ENCODE results near the gene SMARCC1. TPM values are rescaled to one million over a fixed set of nuclear protein-coding genes. Genes with fewer than 3 reads are reported as not detected.

Gene SMARCC1
- total and polyA plus RNA-seq, 4 experiments from 2014 or later: 29.5 to 101 (median 72.7) TPM

DNA sequence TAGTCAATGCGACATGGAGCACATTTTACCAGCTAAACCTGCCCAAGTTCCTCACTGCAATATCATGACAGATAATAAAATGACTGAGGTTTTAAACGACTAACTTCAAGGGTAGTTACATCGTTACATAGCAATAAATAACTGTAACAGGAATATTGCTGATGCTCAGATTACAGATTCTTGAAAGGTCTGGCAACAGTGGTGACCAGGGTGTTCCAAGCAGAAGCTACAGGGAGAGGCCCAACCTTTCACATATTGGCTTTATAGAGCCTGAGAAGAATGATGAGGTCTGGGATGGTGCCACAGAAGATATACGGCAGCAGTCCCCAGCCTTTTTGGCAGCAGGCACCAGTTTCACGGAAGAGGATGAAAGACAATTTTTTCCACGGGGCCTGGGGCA lies 151.9 kb downstream of the SMARCC1 start:
- ChIA-PET CTCF (ENCODE audit: partially characterized antibody) (no interaction called here), POLR2A (ENCODE audit: partially characterized antibody) (interaction anchor here (0.5 kb wide), 1 partner anchor 382 kb away, joined by 4 read pairs; no protein-coding TSS in a partner anchor)
- Mint-ChIP-seq H3K4me1 (peaks cover 0 to 5% (median 1%) of the 10 kb centered on the region in 4 donors), H3K4me3 (no peak overlapping the region), H3K27ac (peak overlapping the region in 2 of 7 donors; percentile 38 to 87), H3K36me3 (peaks cover 61 to 73% of the 10 kb centered on the region in 2 donors), H3K9me3 (no peaks in the 10 kb centered on the region), H3K27me3 (no peaks in the 10 kb centered on the region)
- Histone ChIP-seq H3K4me1 (ENCODE audit: insufficient read depth, low read length) (no peaks in the 10 kb centered on the region), H3K27ac (ENCODE audit: low read depth, low read length) (no peak overlapping the region), H3K9me3 (ENCODE audit: control insufficient read depth in 1 of 2, low read length in 2 of 2) (no peaks in the 10 kb centered on the region), H3K36me3 (ENCODE audit: insufficient read depth, low read length) (peaks cover 59% of the 10 kb centered on the region), H3K4me3 (ENCODE audit: low read length in 2 of 2) (no peak overlapping the region), H3K27me3 (ENCODE audit: insufficient read depth, low read length) (no peaks in the 10 kb centered on the region)
- DNase-seq: no peak
- intact Hi-C loops (cut with micrococcal nuclease): no loop called here

- peak overlapping the region in 2 of 7 donors; percentile 68 to 74 for H3K27ac Mint-ChIP-seq
- DNase-seq: no peak
Measured at GRCh38 chr3:47628426-47628825, 153.3 kb downstream of the SMARCC1 start.

DNA sequence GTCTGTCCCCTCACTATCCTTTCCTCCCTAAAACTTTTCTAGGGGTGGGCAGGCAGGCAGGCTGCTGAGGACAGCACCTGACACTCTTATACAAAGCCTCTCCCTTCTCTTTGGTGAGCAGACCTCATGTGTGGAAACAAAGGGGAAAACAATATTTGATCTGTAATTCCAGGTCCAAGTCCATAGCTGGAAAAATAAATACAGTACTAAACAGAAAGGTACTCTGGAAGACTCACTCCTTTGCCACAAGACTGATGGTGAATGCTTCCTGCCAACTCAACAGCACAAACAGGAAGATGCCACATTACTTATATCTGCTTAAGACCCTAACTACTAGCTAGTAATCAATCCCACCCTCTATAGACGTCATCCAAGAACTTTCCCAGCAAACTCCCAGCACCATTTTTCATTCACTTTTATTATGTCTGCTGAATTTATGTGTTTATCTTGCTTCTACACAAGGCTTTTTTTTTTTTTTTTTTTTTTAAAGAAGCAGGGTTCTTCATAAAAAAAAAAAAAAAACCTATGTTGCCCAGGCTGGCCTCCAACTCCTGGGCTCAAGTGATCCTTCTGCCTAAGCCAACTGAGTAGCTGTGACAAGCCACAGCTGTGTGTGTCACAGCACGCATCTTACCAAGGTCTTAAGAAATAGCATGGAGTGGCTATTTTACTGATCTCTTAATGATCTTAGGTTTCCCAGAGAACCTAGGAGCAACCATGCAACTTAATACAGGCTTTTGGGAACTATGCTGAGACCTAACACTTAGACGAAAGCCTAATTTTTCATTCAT lies 158.8 kb downstream of the SMARCC1 start:
- peak overlapping the region in 3 of 7 donors; percentile 6 to 37 (median 6) for H3K27ac Mint-ChIP-seq

More at GRCh38 chr3:47628426-47628825, 153.3 kb downstream of the SMARCC1 start:
- Histone ChIP-seq H3K27ac (ENCODE audit: low read depth, low read length) (no peak overlapping the region), H3K4me1 (ENCODE audit: insufficient read depth, low read length) (no peaks in the 10 kb centered on the region), H3K36me3 (ENCODE audit: insufficient read depth, low read length) (peaks cover 51% of the 10 kb centered on the region), H3K27me3 (ENCODE audit: insufficient read depth, low read length) (no peaks in the 10 kb centered on the region), H3K9me3 (ENCODE audit: control insufficient read depth in 1 of 2, low read length in 2 of 2) (no peaks in the 10 kb centered on the region), H3K4me3 (ENCODE audit: low read length in 2 of 2) (no peak overlapping the region)
- ChIA-PET CTCF (ENCODE audit: partially characterized antibody) (interaction anchor here (1.8 kb wide), 1 partner anchor 106 kb away, joined by 4 read pairs; no protein-coding TSS in a partner anchor), POLR2A (ENCODE audit: partially characterized antibody) (interaction anchor here (1.7 kb wide), 1 partner anchor 11 kb away, joined by 8 read pairs; no protein-coding TSS in a partner anchor)
- intact Hi-C loops (cut with micrococcal nuclease): no loop called here
- no peaks in the 10 kb centered on the region for H3K27me3 Mint-ChIP-seq
- H3K4me1 Mint-ChIP-seq: peaks cover 0 to 3% (median 0%) of the 10 kb centered on the region in 4 donors
- no peaks in the 10 kb centered on the region for H3K9me3 Mint-ChIP-seq
- H3K36me3 Mint-ChIP-seq: peaks cover 56 to 67% of the 10 kb centered on the region in 2 donors
- no peak overlapping the region for H3K4me3 Mint-ChIP-seq

GRCh38 chr3:47617086-47618010 lies 164.3 kb downstream of the SMARCC1 start:
- H3K27me3 Mint-ChIP-seq: no peaks in the 10 kb centered on the region
- no peak overlapping the region for H3K4me3 ChIP-seq (ENCODE audit: low read length in 2 of 2)
- H3K4me1 Mint-ChIP-seq: peaks cover 0 to 2% (median 0%) of the 10 kb centered on the region in 4 donors
- no peak for DNase-seq
- ChIA-PET POLR2A (ENCODE audit: partially characterized antibody) (interaction anchor here (2.6 kb wide), 1 partner anchor 10 kb away, joined by 8 read pairs; no protein-coding TSS in a partner anchor), CTCF (ENCODE audit: partially characterized antibody) (interaction anchor here (1.8 kb wide), 1 partner anchor 8 kb away, joined by 7 read pairs; no protein-coding TSS in a partner anchor)
- H3K4me3 Mint-ChIP-seq: no peak overlapping the region
- H3K9me3 ChIP-seq (ENCODE audit: control insufficient read depth in 1 of 2, low read length in 2 of 2): no peaks in the 10 kb centered on the region
- H3K36me3 Mint-ChIP-seq: peaks cover 46 to 52% of the 10 kb centered on the region in 2 donors
- H3K27ac Mint-ChIP-seq: peak overlapping the region in 2 of 7 donors; percentile 8 to 30
- H3K27me3 ChIP-seq (ENCODE audit: insufficient read depth, low read length): no peaks in the 10 kb centered on the region
- H3K9me3 Mint-ChIP-seq: no peaks in the 10 kb centered on the region
- intact Hi-C loops (cut with micrococcal nuclease): no loop called here
- H3K4me1 ChIP-seq (ENCODE audit: insufficient read depth, low read length): no peaks in the 10 kb centered on the region
- no peak overlapping the region for H3K27ac ChIP-seq (ENCODE audit: low read depth, low read length)
- H3K36me3 ChIP-seq (ENCODE audit: insufficient read depth, low read length): peaks cover 36% of the 10 kb centered on the region

More for the DNA sequence above, 158.8 kb downstream of the SMARCC1 start:
- no peaks in the 10 kb centered on the region for H3K9me3 Mint-ChIP-seq
- H3K27ac ChIP-seq (ENCODE audit: low read depth, low read length): no peak overlapping the region
- H3K36me3 ChIP-seq (ENCODE audit: insufficient read depth, low read length): peaks cover 34% of the 10 kb centered on the region
- H3K4me1 Mint-ChIP-seq: peaks cover 0 to 4% (median 0%) of the 10 kb centered on the region in 4 donors
- H3K27me3 Mint-ChIP-seq: no peaks in the 10 kb centered on the region
- CTCF ChIA-PET (ENCODE audit: partially characterized antibody): interaction anchor here (1.0 kb wide), 1 partner anchor 11 kb away, joined by 3 read pairs; no protein-coding TSS in a partner anchor
- H3K36me3 Mint-ChIP-seq: peaks cover 55 to 61% of the 10 kb centered on the region in 2 donors
- no peak for DNase-seq
- H3K4me3 ChIP-seq (ENCODE audit: low read length in 2 of 2): no peak overlapping the region
- H3K27me3 ChIP-seq (ENCODE audit: insufficient read depth, low read length): no peaks in the 10 kb centered on the region
- intact Hi-C loops (cut with micrococcal nuclease): no loop called here
- no peaks in the 10 kb centered on the region for H3K4me1 ChIP-seq (ENCODE audit: insufficient read depth, low read length)
- POLR2A ChIA-PET (ENCODE audit: partially characterized antibody): no interaction called here
- no peaks in the 10 kb centered on the region for H3K9me3 ChIP-seq (ENCODE audit: control insufficient read depth in 1 of 2, low read length in 2 of 2)
- no peak overlapping the region for H3K4me3 Mint-ChIP-seq

DNA sequence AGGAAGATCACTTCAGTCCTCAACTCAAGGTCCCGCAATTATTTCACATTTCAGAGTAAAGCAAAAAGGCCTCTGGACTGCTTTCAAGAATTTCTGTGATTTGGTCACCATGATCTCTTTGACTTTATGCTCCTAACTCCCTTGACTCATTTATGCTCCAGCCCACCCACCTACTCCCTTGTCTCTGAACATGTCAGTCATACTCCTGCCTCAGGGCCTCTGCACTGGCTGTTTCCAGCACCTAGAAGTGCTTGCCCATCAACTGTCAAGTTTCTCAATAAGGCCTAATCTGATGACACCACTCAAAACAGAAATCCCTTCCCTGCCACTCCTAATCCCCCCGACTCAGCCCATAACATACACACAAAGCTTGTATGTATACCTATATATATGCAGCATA lies 166.9 kb downstream of the SMARCC1 start:
- no peaks in the 10 kb centered on the region for H3K4me1 ChIP-seq (ENCODE audit: insufficient read depth, low read length)
- Mint-ChIP-seq H3K4me3 (no peak overlapping the region), H3K27me3 (no peaks in the 10 kb centered on the region), H3K9me3 (no peaks in the 10 kb centered on the region), H3K4me1 (no peaks in the 10 kb centered on the region), H3K27ac (no peak overlapping the region), H3K36me3 (peaks cover 51 to 56% of the 10 kb centered on the region in 2 donors)
- peaks cover 40% of the 10 kb centered on the region for H3K36me3 ChIP-seq (ENCODE audit: insufficient read depth, low read length)
- no peak for DNase-seq
- CTCF ChIA-PET (ENCODE audit: partially characterized antibody): no interaction called here
- H3K27ac ChIP-seq (ENCODE audit: low read depth, low read length): no peak overlapping the region
- POLR2A ChIA-PET (ENCODE audit: partially characterized antibody): no interaction called here
- H3K4me3 ChIP-seq (ENCODE audit: low read length in 2 of 2): no peak overlapping the region
- intact Hi-C loops (cut with micrococcal nuclease): no loop called here
- no peaks in the 10 kb centered on the region for H3K27me3 ChIP-seq (ENCODE audit: insufficient read depth, low read length)
- H3K9me3 ChIP-seq (ENCODE audit: control insufficient read depth in 1 of 2, low read length in 2 of 2): no peaks in the 10 kb centered on the region

GRCh38 chr3:47613722-47614121 lies 168.0 kb downstream of the SMARCC1 start:
- CTCF ChIA-PET (ENCODE audit: partially characterized antibody): interaction anchor here (0.6 kb wide), 1 partner anchor 13 kb away, joined by 6 read pairs; no protein-coding TSS in a partner anchor
- H3K27me3 ChIP-seq (ENCODE audit: insufficient read depth, low read length): no peaks in the 10 kb centered on the region
- H3K36me3 ChIP-seq (ENCODE audit: insufficient read depth, low read length): peaks cover 37% of the 10 kb centered on the region
- Mint-ChIP-seq H3K36me3 (peaks cover 48 to 55% of the 10 kb centered on the region in 2 donors), H3K27me3 (no peaks in the 10 kb centered on the region), H3K4me3 (no peak overlapping the region), H3K9me3 (no peaks in the 10 kb centered on the region), H3K4me1 (no peaks in the 10 kb centered on the region), H3K27ac (no peak overlapping the region)
- intact Hi-C loops (cut with micrococcal nuclease): no loop called here
- no peaks in the 10 kb centered on the region for H3K4me1 ChIP-seq (ENCODE audit: insufficient read depth, low read length)
- no peak overlapping the region for H3K27ac ChIP-seq (ENCODE audit: low read depth, low read length)
- POLR2A ChIA-PET (ENCODE audit: partially characterized antibody): no interaction called here
- H3K4me3 ChIP-seq (ENCODE audit: low read length in 2 of 2): no peak overlapping the region
- no peaks in the 10 kb centered on the region for H3K9me3 ChIP-seq (ENCODE audit: control insufficient read depth in 1 of 2, low read length in 2 of 2)
- no peak for DNase-seq

DNA sequence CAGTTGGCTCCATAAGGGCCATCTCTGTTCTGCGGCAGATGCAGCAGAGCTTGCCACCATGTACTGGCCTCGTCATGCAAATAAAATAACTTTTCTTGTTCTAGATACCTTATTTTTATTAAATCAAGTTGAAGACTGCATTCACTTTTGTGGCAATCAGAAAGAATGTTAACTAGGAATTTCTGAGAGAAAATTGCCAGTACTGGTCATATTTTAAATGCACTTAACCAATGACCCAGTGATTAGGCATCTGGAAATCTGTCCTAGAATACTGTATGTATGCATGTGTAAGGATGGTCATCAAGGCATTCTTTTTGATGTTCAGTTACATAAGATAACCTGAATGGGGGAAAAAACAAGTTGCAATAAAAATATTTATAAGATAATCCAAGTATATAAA lies 168.8 kb downstream of the SMARCC1 start:
- Mint-ChIP-seq H3K9me3 (no peaks in the 10 kb centered on the region), H3K27me3 (no peaks in the 10 kb centered on the region), H3K4me3 (no peak overlapping the region), H3K36me3 (peaks cover 48 to 57% of the 10 kb centered on the region in 2 donors), H3K4me1 (no peaks in the 10 kb centered on the region), H3K27ac (no peak overlapping the region)
- no peaks in the 10 kb centered on the region for H3K9me3 ChIP-seq (ENCODE audit: control insufficient read depth in 1 of 2, low read length in 2 of 2)
- intact Hi-C loops (cut with micrococcal nuclease): no loop called here
- CTCF ChIA-PET (ENCODE audit: partially characterized antibody): no interaction called here
- POLR2A ChIA-PET (ENCODE audit: partially characterized antibody): no interaction called here
- DNase-seq: no peak
- H3K27ac ChIP-seq (ENCODE audit: low read depth, low read length): no peak overlapping the region
- H3K4me3 ChIP-seq (ENCODE audit: low read length in 2 of 2): no peak overlapping the region
- H3K4me1 ChIP-seq (ENCODE audit: insufficient read depth, low read length): no peaks in the 10 kb centered on the region
- peaks cover 34% of the 10 kb centered on the region for H3K36me3 ChIP-seq (ENCODE audit: insufficient read depth, low read length)
- H3K27me3 ChIP-seq (ENCODE audit: insufficient read depth, low read length): no peaks in the 10 kb centered on the region
